GM19193 (cell line): ENCODE results near the gene NHP2.

Experiments used
- POLR2A ChIP-seq: IDR thresholded peaks from 4 replicates; pipeline ENCODE4 v1.6.1; 2011; ENCODE audit not compliant: insufficient read depth, insufficient read length; ENCODE audit errors: extremely low read depth

NHP2 gene

GRCh38 chr5:178114325-178115135, 39.2 kb downstream of the NHP2 start:
- no peak for TF ChIP-seq POLR2A

- TF ChIP-seq POLR2A = no peak
Measured at GRCh38 chr5:178113841-178114324, 39.8 kb downstream of the NHP2 start.

GRCh38 chr5:178113141-178113787, 40.4 kb downstream of the NHP2 start, which contains the start of gene N4BP3:
N4BP3 (plus strand) TSS chr5:178113532; CDS start chr5:178119584, 6,052 bp downstream.
- peak; percentile 49 for TF ChIP-seq POLR2A

GRCh38 chr5:178112545-178112944, 41.1 kb downstream of the NHP2 start:
- TF ChIP-seq POLR2A = no peak

- no peak for TF ChIP-seq POLR2A
Measured at GRCh38 chr5:178111925-178112324, 41.8 kb downstream of the NHP2 start.

- no peak for TF ChIP-seq POLR2A
Measured at GRCh38 chr5:178110511-178110910, 43.2 kb downstream of the NHP2 start.

GRCh38 chr5:178108966-178109365, 44.7 kb downstream of the NHP2 start:
- TF ChIP-seq POLR2A = no peak

GRCh38 chr5:178108446-178108845, 45.2 kb downstream of the NHP2 start:
- no peak for TF ChIP-seq POLR2A

GRCh38 chr5:178107756-178108310, 45.9 kb downstream of the NHP2 start:
- TF ChIP-seq POLR2A = no peak

- no peak for TF ChIP-seq POLR2A
Measured at GRCh38 chr5:178106556-178107239, 47.0 kb downstream of the NHP2 start.

GRCh38 chr5:178106086-178106485, 47.6 kb downstream of the NHP2 start:
- no peak for TF ChIP-seq POLR2A

- TF ChIP-seq POLR2A = no peak
Measured at GRCh38 chr5:178104492-178104891, 49.2 kb downstream of the NHP2 start.

- no peak for TF ChIP-seq POLR2A
Measured at GRCh38 chr5:178103612-178104011, 50.1 kb downstream of the NHP2 start.
